SK-N-SH treated with all-trans-retinoic acid at 6 μM for 48 hours (cell line): ENCODE measurements around the gene RGS21.

Experiments used
- CSDC2 ChIP-seq: fragments of 250-450 bp; sonication (Bioruptor Pico); IDR thresholded peaks from 2 replicates; pipeline ENCODE4 v1.5.0; 2020; ENCODE audit warnings: mild to moderate bottlenecking, moderate library complexity
- OSR1 ChIP-seq: fragments of 250-450 bp; sonication (Bioruptor Pico); IDR thresholded peaks from 2 replicates; pipeline ENCODE4 v1.8.0; 2022; ENCODE audit warnings: moderate library complexity, mild to moderate bottlenecking, inconsistent platforms
- TF ChIP-seq, protein P1 (sequence below): fragments of 250-450 bp; sonication (Bioruptor Pico); IDR thresholded peaks from 2 replicates; pipeline ENCODE4 v1.8.0; 2020; ENCODE audit warnings: mild to moderate bottlenecking, moderate library complexity, borderline replicate concordance
- TF ChIP-seq, protein P2 (sequence below): fragments of 250-450 bp; sonication (Bioruptor Pico); IDR thresholded peaks from 2 replicates; pipeline ENCODE4 v1.5.1; 2021; ENCODE audit warnings: mild to moderate bottlenecking, moderate library complexity
- TF ChIP-seq, protein P3 (sequence below): fragments of 250-450 bp; sonication (Bioruptor Pico); IDR thresholded peaks from 2 replicates; pipeline ENCODE4 v1.5.0; 2020; ENCODE audit warnings: mild to moderate bottlenecking, moderate library complexity
- TF ChIP-seq, protein P4 (sequence below): fragments of 250-450 bp; sonication (Bioruptor Pico); IDR thresholded peaks from 2 replicates; pipeline ENCODE4 v1.8.0; 2021; ENCODE audit warnings: low read depth, mild to moderate bottlenecking, moderate library complexity, borderline replicate concordance

DNA sequence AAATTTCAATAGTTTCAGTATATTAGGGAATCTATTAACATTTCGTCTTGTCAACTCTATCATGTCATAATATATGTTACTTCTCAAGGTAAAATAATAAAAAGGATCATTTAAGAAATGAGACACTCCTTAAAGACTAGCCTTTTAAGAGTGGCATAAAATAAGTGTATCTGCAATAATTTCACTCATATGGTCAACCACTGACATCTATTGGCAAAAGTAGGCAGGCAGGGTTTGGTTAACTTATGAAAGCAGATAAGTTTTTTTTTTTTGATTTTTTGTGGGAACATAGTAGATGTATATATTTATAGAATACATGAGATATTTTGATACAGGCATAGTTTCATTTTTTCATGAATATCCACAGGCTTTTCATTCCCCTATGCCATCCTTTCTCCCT, 5.5 kb upstream of the RGS21 start:
- TF ChIP-seq, protein P1, sequence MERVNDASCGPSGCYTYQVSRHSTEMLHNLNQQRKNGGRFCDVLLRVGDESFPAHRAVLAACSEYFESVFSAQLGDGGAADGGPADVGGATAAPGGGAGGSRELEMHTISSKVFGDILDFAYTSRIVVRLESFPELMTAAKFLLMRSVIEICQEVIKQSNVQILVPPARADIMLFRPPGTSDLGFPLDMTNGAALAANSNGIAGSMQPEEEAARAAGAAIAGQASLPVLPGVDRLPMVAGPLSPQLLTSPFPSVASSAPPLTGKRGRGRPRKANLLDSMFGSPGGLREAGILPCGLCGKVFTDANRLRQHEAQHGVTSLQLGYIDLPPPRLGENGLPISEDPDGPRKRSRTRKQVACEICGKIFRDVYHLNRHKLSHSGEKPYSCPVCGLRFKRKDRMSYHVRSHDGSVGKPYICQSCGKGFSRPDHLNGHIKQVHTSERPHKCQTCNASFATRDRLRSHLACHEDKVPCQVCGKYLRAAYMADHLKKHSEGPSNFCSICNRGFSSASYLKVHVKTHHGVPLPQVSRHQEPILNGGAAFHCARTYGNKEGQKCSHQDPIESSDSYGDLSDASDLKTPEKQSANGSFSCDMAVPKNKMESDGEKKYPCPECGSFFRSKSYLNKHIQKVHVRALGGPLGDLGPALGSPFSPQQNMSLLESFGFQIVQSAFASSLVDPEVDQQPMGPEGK = no peak
- TF ChIP-seq, protein P2, sequence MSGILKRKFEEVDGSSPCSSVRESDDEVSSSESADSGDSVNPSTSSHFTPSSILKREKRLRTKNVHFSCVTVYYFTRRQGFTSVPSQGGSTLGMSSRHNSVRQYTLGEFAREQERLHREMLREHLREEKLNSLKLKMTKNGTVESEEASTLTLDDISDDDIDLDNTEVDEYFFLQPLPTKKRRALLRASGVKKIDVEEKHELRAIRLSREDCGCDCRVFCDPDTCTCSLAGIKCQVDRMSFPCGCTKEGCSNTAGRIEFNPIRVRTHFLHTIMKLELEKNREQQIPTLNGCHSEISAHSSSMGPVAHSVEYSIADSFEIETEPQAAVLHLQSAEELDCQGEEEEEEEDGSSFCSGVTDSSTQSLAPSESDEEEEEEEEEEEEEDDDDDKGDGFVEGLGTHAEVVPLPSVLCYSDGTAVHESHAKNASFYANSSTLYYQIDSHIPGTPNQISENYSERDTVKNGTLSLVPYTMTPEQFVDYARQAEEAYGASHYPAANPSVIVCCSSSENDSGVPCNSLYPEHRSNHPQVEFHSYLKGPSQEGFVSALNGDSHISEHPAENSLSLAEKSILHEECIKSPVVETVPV (CRISPR knock-in tag) = no peak
- TF ChIP-seq OSR1 (no peak), CSDC2 (CRISPR knock-in tag) (no peak)
- TF ChIP-seq, protein P3, sequence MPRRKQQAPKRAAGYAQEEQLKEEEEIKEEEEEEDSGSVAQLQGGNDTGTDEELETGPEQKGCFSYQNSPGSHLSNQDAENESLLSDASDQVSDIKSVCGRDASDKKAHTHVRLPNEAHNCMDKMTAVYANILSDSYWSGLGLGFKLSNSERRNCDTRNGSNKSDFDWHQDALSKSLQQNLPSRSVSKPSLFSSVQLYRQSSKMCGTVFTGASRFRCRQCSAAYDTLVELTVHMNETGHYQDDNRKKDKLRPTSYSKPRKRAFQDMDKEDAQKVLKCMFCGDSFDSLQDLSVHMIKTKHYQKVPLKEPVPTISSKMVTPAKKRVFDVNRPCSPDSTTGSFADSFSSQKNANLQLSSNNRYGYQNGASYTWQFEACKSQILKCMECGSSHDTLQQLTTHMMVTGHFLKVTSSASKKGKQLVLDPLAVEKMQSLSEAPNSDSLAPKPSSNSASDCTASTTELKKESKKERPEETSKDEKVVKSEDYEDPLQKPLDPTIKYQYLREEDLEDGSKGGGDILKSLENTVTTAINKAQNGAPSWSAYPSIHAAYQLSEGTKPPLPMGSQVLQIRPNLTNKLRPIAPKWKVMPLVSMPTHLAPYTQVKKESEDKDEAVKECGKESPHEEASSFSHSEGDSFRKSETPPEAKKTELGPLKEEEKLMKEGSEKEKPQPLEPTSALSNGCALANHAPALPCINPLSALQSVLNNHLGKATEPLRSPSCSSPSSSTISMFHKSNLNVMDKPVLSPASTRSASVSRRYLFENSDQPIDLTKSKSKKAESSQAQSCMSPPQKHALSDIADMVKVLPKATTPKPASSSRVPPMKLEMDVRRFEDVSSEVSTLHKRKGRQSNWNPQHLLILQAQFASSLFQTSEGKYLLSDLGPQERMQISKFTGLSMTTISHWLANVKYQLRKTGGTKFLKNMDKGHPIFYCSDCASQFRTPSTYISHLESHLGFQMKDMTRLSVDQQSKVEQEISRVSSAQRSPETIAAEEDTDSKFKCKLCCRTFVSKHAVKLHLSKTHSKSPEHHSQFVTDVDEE = no peak
- TF ChIP-seq, protein P4, sequence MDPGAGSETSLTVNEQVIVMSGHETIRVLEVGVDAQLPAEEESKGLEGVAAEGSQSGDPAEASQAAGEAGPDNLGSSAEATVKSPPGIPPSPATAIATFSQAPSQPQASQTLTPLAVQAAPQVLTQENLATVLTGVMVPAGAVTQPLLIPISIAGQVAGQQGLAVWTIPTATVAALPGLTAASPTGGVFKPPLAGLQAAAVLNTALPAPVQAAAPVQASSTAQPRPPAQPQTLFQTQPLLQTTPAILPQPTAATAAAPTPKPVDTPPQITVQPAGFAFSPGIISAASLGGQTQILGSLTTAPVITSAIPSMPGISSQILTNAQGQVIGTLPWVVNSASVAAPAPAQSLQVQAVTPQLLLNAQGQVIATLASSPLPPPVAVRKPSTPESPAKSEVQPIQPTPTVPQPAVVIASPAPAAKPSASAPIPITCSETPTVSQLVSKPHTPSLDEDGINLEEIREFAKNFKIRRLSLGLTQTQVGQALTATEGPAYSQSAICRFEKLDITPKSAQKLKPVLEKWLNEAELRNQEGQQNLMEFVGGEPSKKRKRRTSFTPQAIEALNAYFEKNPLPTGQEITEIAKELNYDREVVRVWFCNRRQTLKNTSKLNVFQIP (CRISPR knock-in tag) = no peak
